ENCODE data around the gene NPL. TPM values are rescaled to one million over a fixed set of nuclear protein-coding genes. Genes with fewer than 3 reads are reported as not detected.

Gene NPL
- total RNA-seq, 3 donors from 2014 or later: 8.2 to 20.6 (median 19.3) TPM

DNA sequence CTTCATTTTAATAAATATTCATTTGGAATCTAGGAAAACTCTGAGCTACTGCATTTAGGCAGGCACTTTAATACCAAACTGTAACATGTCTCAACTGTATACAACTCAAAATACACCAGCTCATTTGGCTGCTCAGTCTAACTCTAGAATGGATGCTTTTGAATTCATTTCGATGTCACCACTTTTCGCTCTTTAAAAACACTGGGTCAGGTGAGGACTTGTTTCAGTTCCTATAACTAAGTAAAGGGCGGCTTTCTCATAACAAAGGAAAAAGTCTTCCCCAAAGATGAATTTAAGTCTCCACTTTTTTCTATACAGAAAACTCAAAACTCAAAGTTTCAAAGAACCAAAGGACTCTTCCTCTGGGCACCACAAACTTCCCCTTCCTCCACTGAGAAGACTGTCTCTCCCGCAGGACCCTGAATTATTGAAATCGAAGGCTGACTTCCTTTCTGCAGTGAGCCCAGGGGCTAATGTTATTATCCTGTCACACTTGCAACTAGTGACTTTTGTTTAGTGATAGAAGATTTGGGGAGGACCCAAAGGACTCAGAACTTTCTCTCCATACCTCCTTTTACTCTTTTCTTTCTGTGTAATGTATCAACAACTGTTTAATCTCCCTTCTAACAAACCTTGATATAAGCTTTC, 39.8 kb downstream of the NPL start:
- Histone ChIP-seq H3K9me3 (no peaks in the 10 kb centered on the region), H3K27me3 (no peaks in the 10 kb centered on the region), H3K4me1 (no peaks in the 10 kb centered on the region), H3K27ac (no peak overlapping the region), H3K36me3 (no peaks in the 10 kb centered on the region), H3K4me3 (no peak overlapping the region)
- TF ChIP-seq POLR2A (IDR thresholded peaks at IDR 0.05) (no peak), POLR2AphosphoS5 (IDR thresholded peaks at IDR 0.05) (no peak)
- TF ChIP-seq, protein P1, sequence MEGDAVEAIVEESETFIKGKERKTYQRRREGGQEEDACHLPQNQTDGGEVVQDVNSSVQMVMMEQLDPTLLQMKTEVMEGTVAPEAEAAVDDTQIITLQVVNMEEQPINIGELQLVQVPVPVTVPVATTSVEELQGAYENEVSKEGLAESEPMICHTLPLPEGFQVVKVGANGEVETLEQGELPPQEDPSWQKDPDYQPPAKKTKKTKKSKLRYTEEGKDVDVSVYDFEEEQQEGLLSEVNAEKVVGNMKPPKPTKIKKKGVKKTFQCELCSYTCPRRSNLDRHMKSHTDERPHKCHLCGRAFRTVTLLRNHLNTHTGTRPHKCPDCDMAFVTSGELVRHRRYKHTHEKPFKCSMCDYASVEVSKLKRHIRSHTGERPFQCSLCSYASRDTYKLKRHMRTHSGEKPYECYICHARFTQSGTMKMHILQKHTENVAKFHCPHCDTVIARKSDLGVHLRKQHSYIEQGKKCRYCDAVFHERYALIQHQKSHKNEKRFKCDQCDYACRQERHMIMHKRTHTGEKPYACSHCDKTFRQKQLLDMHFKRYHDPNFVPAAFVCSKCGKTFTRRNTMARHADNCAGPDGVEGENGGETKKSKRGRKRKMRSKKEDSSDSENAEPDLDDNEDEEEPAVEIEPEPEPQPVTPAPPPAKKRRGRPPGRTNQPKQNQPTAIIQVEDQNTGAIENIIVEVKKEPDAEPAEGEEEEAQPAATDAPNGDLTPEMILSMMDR (IDR thresholded peaks at IDR 0.05): no peak
- intact Hi-C loops (cut with DNase I; ENCODE audit: low total_unique reads): loop anchor here (1.0 kb wide), 1 partner anchor 10 kb away; no protein-coding TSS in a partner anchor
- DNase-seq (ENCODE audit: low spot score in 2 of 2): no peak

DNA sequence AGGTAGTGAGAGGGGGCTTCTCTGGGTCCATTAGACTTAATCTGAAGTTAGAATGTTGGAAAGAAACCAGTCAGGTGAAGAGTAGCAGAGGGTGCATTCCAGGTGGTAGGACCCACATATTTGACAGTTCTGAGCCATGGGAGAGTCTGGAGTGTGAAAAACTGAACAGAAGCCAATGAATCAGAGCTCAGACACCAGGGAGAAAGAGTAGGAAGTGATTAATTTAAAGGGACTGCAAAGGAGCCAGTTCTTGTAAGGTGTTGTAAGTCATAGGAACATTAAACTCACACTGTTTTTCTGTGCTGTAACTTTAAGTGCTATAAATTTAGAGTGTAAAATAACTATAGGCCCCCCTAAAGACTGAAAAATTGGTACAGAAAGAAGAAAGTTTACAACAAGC, 43.7 kb downstream of the NPL start:
- no peak overlapping the region for H3K27ac ChIP-seq
- no peaks in the 10 kb centered on the region for H3K36me3 ChIP-seq
- H3K9me3 ChIP-seq: no peaks in the 10 kb centered on the region
- intact Hi-C loops (cut with DNase I; ENCODE audit: low total_unique reads): no loop called here
- TF ChIP-seq POLR2A (IDR thresholded peaks at IDR 0.05) (no peak), POLR2AphosphoS5 (IDR thresholded peaks at IDR 0.05) (no peak)
- TF ChIP-seq, protein P1 (IDR thresholded peaks at IDR 0.05): no peak
- H3K4me1 ChIP-seq: no peaks in the 10 kb centered on the region
- DNase-seq (ENCODE audit: low spot score in 2 of 2): no peak
- H3K4me3 ChIP-seq: no peak overlapping the region
- no peaks in the 10 kb centered on the region for H3K27me3 ChIP-seq

DNA sequence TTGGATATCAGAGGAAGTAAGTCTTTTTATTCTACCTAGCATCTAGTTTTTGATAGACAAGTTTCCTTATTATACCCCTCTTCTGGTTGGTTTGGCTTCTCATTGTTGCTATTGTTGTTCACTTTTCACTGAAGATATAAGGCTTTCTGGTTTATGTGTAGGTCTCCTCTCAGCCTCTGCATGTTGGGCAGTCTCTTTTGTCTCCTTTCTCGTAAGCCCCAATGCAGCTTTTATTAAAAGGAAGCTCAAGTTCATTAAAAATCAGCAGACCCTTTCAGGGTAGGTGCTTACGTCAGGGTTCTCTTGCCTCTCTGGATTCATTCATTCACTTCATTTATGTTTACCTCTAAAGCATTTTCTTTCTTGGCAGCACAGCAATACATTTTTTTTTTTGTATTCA, 44.8 kb downstream of the NPL start:
- no peaks in the 10 kb centered on the region for H3K27me3 ChIP-seq
- no peaks in the 10 kb centered on the region for H3K9me3 ChIP-seq
- no peak overlapping the region for H3K27ac ChIP-seq
- H3K36me3 ChIP-seq: no peaks in the 10 kb centered on the region
- DNase-seq (ENCODE audit: low spot score in 2 of 2): no peak
- no peaks in the 10 kb centered on the region for H3K4me1 ChIP-seq
- TF ChIP-seq POLR2A (IDR thresholded peaks at IDR 0.05) (no peak), POLR2AphosphoS5 (IDR thresholded peaks at IDR 0.05) (no peak)
- TF ChIP-seq, protein P1 (IDR thresholded peaks at IDR 0.05): no peak
- H3K4me3 ChIP-seq: no peak overlapping the region
- intact Hi-C loops (cut with DNase I; ENCODE audit: low total_unique reads): no loop called here

DNA sequence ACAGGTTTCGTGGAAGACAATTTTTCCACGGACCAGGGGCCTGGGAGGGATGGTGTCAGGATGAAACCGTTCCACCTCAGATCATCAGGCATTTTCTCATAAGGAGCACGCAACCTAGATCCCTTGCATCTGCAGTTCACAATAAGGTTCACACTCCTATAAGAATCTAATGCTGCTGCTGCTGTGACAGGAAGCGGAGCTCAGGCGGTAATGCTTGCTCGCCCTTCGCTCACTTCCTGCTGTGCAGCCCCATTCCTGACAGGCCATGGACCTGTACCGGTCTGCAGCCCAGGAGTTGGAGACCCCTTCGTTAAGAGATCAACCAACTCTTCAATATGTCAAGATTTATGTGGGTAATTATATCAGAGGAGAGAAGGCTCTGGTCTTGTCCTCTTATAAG, 46.2 kb downstream of the NPL start:
- H3K36me3 ChIP-seq: no peaks in the 10 kb centered on the region
- DNase-seq (ENCODE audit: low spot score in 2 of 2): no peak
- no peaks in the 10 kb centered on the region for H3K9me3 ChIP-seq
- no peak overlapping the region for H3K27ac ChIP-seq
- TF ChIP-seq, protein P1 (IDR thresholded peaks at IDR 0.05): no peak
- TF ChIP-seq POLR2A (IDR thresholded peaks at IDR 0.05): no peak
- TF ChIP-seq POLR2AphosphoS5 (IDR thresholded peaks at IDR 0.05): no peak
- intact Hi-C loops (cut with DNase I; ENCODE audit: low total_unique reads): loop anchor here (5.0 kb wide), 1 partner anchor 1244 kb away; no protein-coding TSS in a partner anchor
- H3K4me1 ChIP-seq: no peaks in the 10 kb centered on the region
- H3K27me3 ChIP-seq: no peaks in the 10 kb centered on the region
- no peak overlapping the region for H3K4me3 ChIP-seq

DNA sequence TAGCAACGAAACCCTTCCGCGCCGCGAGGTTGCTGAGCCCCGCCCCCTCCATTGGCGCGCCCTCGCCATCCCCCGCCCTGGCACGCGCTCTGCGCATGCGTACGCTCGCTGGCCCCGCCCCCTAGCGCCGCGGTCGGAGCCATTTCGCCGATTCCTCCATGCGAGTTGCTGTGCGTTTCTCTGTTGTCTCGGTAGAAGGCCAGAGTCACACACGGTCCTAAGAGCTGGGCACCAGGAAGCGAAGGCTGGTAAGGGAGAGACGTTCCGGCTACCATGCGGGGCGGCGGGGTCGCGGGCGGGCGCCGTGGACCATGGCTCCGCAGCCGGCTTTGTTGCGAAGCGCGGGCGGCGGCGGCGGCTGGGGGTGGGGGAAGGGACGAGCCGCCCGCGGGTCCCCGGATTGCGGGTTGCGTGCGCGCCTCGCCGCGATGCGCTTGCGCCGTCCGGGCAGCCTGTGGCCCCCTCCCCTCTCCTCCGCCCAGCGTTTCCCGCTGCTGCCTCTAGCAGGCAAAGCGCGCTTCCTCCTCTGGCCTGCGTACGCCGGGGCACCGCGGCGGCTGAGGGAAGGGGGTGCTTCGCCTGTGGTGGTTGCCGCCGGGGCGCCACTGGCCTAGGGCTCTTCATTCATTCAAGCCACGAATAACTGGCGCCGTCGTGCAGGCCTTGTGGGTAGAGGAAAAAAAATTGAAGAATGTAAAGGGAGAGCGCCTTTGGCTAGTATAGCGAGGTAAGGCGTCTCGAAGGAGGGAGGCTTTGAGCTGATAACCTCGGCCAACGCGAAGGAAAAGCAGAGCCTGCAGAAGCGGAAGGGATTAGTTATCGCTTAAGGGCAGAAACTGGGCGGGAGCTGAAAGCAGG, 49.9 kb downstream of the NPL start, which contains the start of gene DHX9:
Gene DHX9 (plus strand): TSS at position 139 of the 858 bp plus-strand sequence. CDS start 3,220 bp downstream, outside the sequence.
- Histone ChIP-seq H3K4me3 (peak within 1 kb of the TSS; percentile 79 to 86 (median 85)), H3K9me3 (no peaks in the 10 kb centered on the region), H3K27me3 (no peaks in the 10 kb centered on the region), H3K36me3 (no peaks in the 10 kb centered on the region), H3K4me1 (no peaks in the 10 kb centered on the region), H3K27ac (peak within 1 kb of the TSS; percentile 95 to 96)
- peak; percentile 88 to 96 for DNase-seq (ENCODE audit: low spot score in 2 of 2)
- TF ChIP-seq, protein P1 (IDR thresholded peaks at IDR 0.05): no peak
- TF ChIP-seq POLR2AphosphoS5 (IDR thresholded peaks at IDR 0.05) (peak; percentile 92 to 99 (median 94)), POLR2A (IDR thresholded peaks at IDR 0.05) (peak; percentile 81)
- intact Hi-C loops (cut with DNase I; ENCODE audit: low total_unique reads): loop anchor here (5.0 kb wide), 1 partner anchor 1247 kb away; no protein-coding TSS in a partner anchor
